Measurements from ENCODE around the gene ZNF287.

Gene ZNF287

GRCh38 chr17:16513873-16514272 lies 55.1 kb downstream of the ZNF287 start:
- no peaks in the 10 kb centered on the region for H3K36me3 ChIP-seq (ENCODE audit: control insufficient read depth, insufficient read depth, low read length)
- no peak for DNase-seq (ENCODE audit: extremely low read depth, insufficient read length)
- H3K27me3 ChIP-seq (replicated peaks; ENCODE audit: control insufficient read depth, insufficient read depth, low read length) = no peaks in the 10 kb centered on the region; the same call in 1 of the 2 replicates
- H3K4me3 ChIP-seq (replicated peaks; ENCODE audit: low read depth, low read length) = no peak overlapping the region
- TF ChIP-seq, protein P1, sequence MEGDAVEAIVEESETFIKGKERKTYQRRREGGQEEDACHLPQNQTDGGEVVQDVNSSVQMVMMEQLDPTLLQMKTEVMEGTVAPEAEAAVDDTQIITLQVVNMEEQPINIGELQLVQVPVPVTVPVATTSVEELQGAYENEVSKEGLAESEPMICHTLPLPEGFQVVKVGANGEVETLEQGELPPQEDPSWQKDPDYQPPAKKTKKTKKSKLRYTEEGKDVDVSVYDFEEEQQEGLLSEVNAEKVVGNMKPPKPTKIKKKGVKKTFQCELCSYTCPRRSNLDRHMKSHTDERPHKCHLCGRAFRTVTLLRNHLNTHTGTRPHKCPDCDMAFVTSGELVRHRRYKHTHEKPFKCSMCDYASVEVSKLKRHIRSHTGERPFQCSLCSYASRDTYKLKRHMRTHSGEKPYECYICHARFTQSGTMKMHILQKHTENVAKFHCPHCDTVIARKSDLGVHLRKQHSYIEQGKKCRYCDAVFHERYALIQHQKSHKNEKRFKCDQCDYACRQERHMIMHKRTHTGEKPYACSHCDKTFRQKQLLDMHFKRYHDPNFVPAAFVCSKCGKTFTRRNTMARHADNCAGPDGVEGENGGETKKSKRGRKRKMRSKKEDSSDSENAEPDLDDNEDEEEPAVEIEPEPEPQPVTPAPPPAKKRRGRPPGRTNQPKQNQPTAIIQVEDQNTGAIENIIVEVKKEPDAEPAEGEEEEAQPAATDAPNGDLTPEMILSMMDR (IDR thresholded peaks at IDR 0.05; ENCODE audit: insufficient read depth, low read length, poor library complexity, severe bottlenecking) = no peak

DNA sequence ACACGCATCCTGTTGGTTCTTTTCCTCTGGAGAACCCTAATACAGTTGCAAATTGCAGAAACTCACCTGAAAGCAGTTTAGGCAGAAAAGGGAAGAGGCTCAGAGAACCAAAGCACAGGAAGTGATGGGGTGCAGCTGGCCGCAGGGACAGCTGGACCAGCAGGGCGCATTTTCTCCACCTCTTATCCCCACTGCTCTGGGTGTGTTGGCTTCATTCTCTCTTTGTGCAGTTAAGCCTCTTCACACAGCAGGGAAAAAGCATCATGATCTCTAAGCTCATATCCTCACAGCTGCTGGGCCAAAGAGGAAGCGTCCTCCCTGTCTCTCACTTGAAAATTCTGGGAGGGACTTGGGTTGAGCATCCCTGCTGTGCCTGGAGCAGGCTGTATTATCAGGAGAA lies 57.0 kb downstream of the ZNF287 start:
- H3K4me3 ChIP-seq (replicated peaks; ENCODE audit: low read depth, low read length) = no peak overlapping the region
- DNase-seq (ENCODE audit: extremely low read depth, insufficient read length) = no peak
- no peaks in the 10 kb centered on the region for H3K36me3 ChIP-seq (ENCODE audit: control insufficient read depth, insufficient read depth, low read length)
- no peaks in the 10 kb centered on the region for H3K27me3 ChIP-seq (replicated peaks; ENCODE audit: control insufficient read depth, insufficient read depth, low read length)
- TF ChIP-seq, protein P1 (IDR thresholded peaks at IDR 0.05; ENCODE audit: insufficient read depth, low read length, poor library complexity, severe bottlenecking) = no peak

GRCh38 chr17:16511593-16511992 lies 57.4 kb downstream of the ZNF287 start:
- no peaks in the 10 kb centered on the region for H3K36me3 ChIP-seq (ENCODE audit: control insufficient read depth, insufficient read depth, low read length)
- H3K4me3 ChIP-seq (replicated peaks; ENCODE audit: low read depth, low read length) = no peak overlapping the region
- H3K27me3 ChIP-seq (replicated peaks; ENCODE audit: control insufficient read depth, insufficient read depth, low read length) = no peaks in the 10 kb centered on the region
- no peak for DNase-seq (ENCODE audit: extremely low read depth, insufficient read length)
- TF ChIP-seq, protein P1 (IDR thresholded peaks at IDR 0.05; ENCODE audit: insufficient read depth, low read length, poor library complexity, severe bottlenecking) = no peak

- no peak overlapping the region for H3K4me3 ChIP-seq (replicated peaks; ENCODE audit: low read depth, low read length)
- H3K27me3 ChIP-seq (replicated peaks; ENCODE audit: control insufficient read depth, insufficient read depth, low read length) = no peaks in the 10 kb centered on the region
- TF ChIP-seq, protein P1 (IDR thresholded peaks at IDR 0.05; ENCODE audit: insufficient read depth, low read length, poor library complexity, severe bottlenecking) = no peak
- no peak for DNase-seq (ENCODE audit: extremely low read depth, insufficient read length)
- H3K36me3 ChIP-seq (ENCODE audit: control insufficient read depth, insufficient read depth, low read length) = no peaks in the 10 kb centered on the region
These were observed 61.0 kb downstream of the ZNF287 start for GRCh38 chr17:16507918-16508533.

- H3K36me3 ChIP-seq (ENCODE audit: control insufficient read depth, insufficient read depth, low read length) = no peaks in the 10 kb centered on the region
- DNase-seq (ENCODE audit: extremely low read depth, insufficient read length) = no peak
- no peaks in the 10 kb centered on the region for H3K27me3 ChIP-seq (replicated peaks; ENCODE audit: control insufficient read depth, insufficient read depth, low read length)
- H3K4me3 ChIP-seq (replicated peaks; ENCODE audit: low read depth, low read length) = no peak overlapping the region
- TF ChIP-seq, protein P1 (IDR thresholded peaks at IDR 0.05; ENCODE audit: insufficient read depth, low read length, poor library complexity, severe bottlenecking) = no peak
These were observed 62.8 kb downstream of the ZNF287 start for GRCh38 chr17:16506188-16506587.

GRCh38 chr17:16504984-16505383 lies 64.0 kb downstream of the ZNF287 start:
- Histone ChIP-seq H3K27me3 (replicated peaks; ENCODE audit: control insufficient read depth, insufficient read depth, low read length) (peaks cover 1% of the 10 kb centered on the region), H3K36me3 (ENCODE audit: control insufficient read depth, insufficient read depth, low read length) (no peaks in the 10 kb centered on the region), H3K4me3 (replicated peaks; ENCODE audit: low read depth, low read length) (no peak overlapping the region)
- TF ChIP-seq, protein P1 (IDR thresholded peaks at IDR 0.05; ENCODE audit: insufficient read depth, low read length, poor library complexity, severe bottlenecking) = no peak
- DNase-seq (ENCODE audit: extremely low read depth, insufficient read length) = no peak

Data from GM06990 (cell line).